Measurements from ENCODE around the gene ARHGAP12. TPM values are rescaled to one million over a fixed set of nuclear protein-coding genes. Genes with fewer than 3 reads are reported as not detected.
A peak's percentile ranks its signal among the peaks of the same experiment; 100 is the strongest.

The ARHGAP12 gene
- total RNA-seq, 1 donor from 2014 or later, result 11.4 TPM

DNA sequence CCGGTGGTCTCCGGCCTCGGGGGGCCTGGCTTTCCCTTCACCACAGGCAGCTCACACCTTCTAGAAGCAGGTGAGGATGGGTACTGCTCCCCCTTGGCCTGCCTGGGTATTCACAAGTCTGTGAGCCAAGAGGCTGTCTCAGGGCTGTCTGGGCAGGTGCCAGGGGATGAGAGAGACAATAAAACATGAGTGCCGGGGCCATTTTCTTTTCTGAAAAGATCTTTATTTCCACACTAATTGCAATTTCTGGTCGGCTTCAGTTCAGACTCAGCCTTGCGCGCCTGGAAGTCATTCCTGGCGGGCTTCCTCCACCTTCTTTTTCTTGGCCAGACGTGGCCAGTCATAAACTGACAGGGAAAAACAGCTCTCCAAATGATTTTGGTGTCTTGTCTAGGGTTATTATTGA lies 171.2 kb downstream of the ARHGAP12 start:
- no peaks in the 10 kb centered on the region for H3K27me3 ChIP-seq
- peaks cover 9 to 18% of the 10 kb centered on the region in 2 donors for H3K4me1 ChIP-seq
- TF ChIP-seq, protein P1, sequence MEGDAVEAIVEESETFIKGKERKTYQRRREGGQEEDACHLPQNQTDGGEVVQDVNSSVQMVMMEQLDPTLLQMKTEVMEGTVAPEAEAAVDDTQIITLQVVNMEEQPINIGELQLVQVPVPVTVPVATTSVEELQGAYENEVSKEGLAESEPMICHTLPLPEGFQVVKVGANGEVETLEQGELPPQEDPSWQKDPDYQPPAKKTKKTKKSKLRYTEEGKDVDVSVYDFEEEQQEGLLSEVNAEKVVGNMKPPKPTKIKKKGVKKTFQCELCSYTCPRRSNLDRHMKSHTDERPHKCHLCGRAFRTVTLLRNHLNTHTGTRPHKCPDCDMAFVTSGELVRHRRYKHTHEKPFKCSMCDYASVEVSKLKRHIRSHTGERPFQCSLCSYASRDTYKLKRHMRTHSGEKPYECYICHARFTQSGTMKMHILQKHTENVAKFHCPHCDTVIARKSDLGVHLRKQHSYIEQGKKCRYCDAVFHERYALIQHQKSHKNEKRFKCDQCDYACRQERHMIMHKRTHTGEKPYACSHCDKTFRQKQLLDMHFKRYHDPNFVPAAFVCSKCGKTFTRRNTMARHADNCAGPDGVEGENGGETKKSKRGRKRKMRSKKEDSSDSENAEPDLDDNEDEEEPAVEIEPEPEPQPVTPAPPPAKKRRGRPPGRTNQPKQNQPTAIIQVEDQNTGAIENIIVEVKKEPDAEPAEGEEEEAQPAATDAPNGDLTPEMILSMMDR (IDR thresholded peaks at IDR 0.05), result no peak
- no peaks in the 10 kb centered on the region for H3K9me3 ChIP-seq
- no peak overlapping the region for H3K4me3 ChIP-seq
- DNase-seq (ENCODE audit: low spot score in 2 of 2), result peak in 1 of 2 donors; percentile 69
- peak overlapping the region; percentile 92 to 98 for H3K27ac ChIP-seq
- H3K36me3 ChIP-seq, result no peaks in the 10 kb centered on the region
- intact Hi-C loops (cut with DNase I), result loop anchor here (5.0 kb wide), 1 partner anchor 435 kb away; no protein-coding TSS in a partner anchor

GRCh38 chr10:31756729-31757110 lies 171.9 kb downstream of the ARHGAP12 start:
- Histone ChIP-seq H3K36me3 (no peaks in the 10 kb centered on the region), H3K27me3 (no peaks in the 10 kb centered on the region), H3K27ac (no peak overlapping the region), H3K4me3 (no peak overlapping the region), H3K9me3 (no peaks in the 10 kb centered on the region), H3K4me1 (peaks cover 9 to 18% of the 10 kb centered on the region in 2 donors)
- intact Hi-C loops (cut with DNase I), result loop anchor here (5.0 kb wide), 1 partner anchor 434 kb away; no protein-coding TSS in a partner anchor
- TF ChIP-seq, protein P1 (IDR thresholded peaks at IDR 0.05), result no peak
- no peak for DNase-seq (ENCODE audit: low spot score in 2 of 2)

DNA sequence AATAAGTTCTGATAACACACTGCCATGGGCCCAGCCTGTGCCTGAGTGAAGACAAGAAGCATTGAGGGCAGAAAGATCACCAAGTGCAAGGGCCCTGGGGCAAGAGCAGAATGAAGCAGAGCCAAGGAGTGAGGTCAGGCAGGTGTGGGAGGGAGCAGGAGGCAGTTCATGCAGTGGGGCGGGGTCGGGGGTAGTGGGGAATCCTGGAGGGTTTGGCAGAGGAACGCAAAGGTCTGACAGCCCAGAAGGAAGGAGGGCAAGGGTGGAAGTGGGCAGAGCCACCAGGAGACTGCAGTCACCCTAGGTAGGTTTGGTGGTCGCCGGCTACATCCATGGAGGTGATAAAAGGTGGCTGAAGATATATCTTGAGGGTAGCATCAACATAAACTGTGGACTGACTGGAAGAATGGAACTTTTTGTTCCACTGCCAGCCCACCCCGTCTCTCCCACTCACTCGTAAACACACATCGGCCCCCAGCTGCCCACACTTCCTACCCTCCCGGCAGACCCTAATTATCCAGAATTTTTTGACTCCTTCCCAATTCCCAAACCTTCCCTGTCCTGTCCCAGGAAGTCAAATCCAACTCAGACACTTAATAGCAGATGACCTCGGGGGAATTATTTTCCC lies 172.4 kb downstream of the ARHGAP12 start:
- DNase-seq (ENCODE audit: low spot score in 2 of 2), result no peak
- H3K27me3 ChIP-seq, result no peaks in the 10 kb centered on the region
- intact Hi-C loops (cut with DNase I), result loop anchor here (5.0 kb wide), 1 partner anchor 434 kb away; no protein-coding TSS in a partner anchor
- H3K9me3 ChIP-seq, result no peaks in the 10 kb centered on the region
- TF ChIP-seq, protein P1 (IDR thresholded peaks at IDR 0.05), result no peak
- H3K4me1 ChIP-seq, result peaks cover 9 to 18% of the 10 kb centered on the region in 2 donors
- peak overlapping the region; percentile 21 to 63 for H3K27ac ChIP-seq
- no peaks in the 10 kb centered on the region for H3K36me3 ChIP-seq
- no peak overlapping the region for H3K4me3 ChIP-seq

Other genes with a start within 250 kb of the ARHGAP12 start
- gene KIF5B, start 127.6 kb upstream of the ARHGAP12 start, total RNA-seq, result 78.1 TPM

Measured in ascending aorta (tissue), 2 donors.